Activated B cell treated with CpG ODN at 0.5 μM for 24 hours (primary cell): ENCODE measurements around the gene CIB1. TPM values are rescaled to one million over a fixed set of nuclear protein-coding genes. Genes with fewer than 3 reads are reported as not detected.

Source experiments
- ATAC-seq: fragments of 200-7000 bp; cut with Tn5 transposase; one replicate; pipeline ENCODE4 v1.10.0; 2021; ENCODE audit warnings: low read depth, mild to moderate bottlenecking, moderate library complexity
- CTCF ChIA-PET: fragments of 350-600 bp; sonication (Branson Sonifier 250); formaldehyde crosslinking; loops from one replicate; lab custom pipeline; 2021; ENCODE audit warnings: antibody characterized with exemption; lab: Charles Lee
- POLR2A ChIA-PET: fragments of 350-600 bp; sonication (Branson Sonifier 250); formaldehyde crosslinking; loops from one replicate; lab custom pipeline; 2021; ENCODE audit warnings: antibody characterized with exemption; lab: Charles Lee
- DNase-seq: peaks from one replicate; pipeline ENCODE4 v3.0.0; 2022
- H3K27ac Mint-ChIP-seq: one replicate; pipeline ENCODE4 v1.8.0; 2020; ENCODE audit warnings: mixed read lengths
- H3K27me3 Mint-ChIP-seq: one replicate; pipeline ENCODE4 v1.8.0; 2021; ENCODE audit warnings: mixed read lengths
- H3K36me3 Mint-ChIP-seq: one replicate; pipeline ENCODE4 v1.8.0; 2021; ENCODE audit warnings: low read depth, mixed read lengths
- H3K4me1 Mint-ChIP-seq: one replicate; pipeline ENCODE4 v1.8.0; 2021; ENCODE audit warnings: mixed read lengths
- H3K4me3 Mint-ChIP-seq: one replicate; pipeline ENCODE4 v1.8.0; 2020; ENCODE audit warnings: mild to moderate bottlenecking, mixed read lengths
- H3K9me3 Mint-ChIP-seq: one replicate; pipeline ENCODE4 v1.8.0; 2020; ENCODE audit warnings: mixed read lengths
- intact Hi-C: fragments of 100-400 bp; cut with micrococcal nuclease; formaldehyde crosslinking; loops from one replicate; pipeline ENCODE4 v1.15.1; 2024
- total RNA-seq: library from RNA; stranded (reverse); gene quantifications from 2 replicates; pipeline ENCODE4 v1.2.3, GENCODE V29; 2022
- TF ChIP-seq, protein P1 (sequence below): fragments of 200-600 bp; IDR thresholded peaks from one replicate; pipeline ENCODE4 v1.8.0; 2022; ENCODE audit warnings: antibody characterized with exemption, mild to moderate bottlenecking

Gene CIB1
- total RNA-seq, 1 donor from 2014 or later: 96.6 TPM

DNA sequence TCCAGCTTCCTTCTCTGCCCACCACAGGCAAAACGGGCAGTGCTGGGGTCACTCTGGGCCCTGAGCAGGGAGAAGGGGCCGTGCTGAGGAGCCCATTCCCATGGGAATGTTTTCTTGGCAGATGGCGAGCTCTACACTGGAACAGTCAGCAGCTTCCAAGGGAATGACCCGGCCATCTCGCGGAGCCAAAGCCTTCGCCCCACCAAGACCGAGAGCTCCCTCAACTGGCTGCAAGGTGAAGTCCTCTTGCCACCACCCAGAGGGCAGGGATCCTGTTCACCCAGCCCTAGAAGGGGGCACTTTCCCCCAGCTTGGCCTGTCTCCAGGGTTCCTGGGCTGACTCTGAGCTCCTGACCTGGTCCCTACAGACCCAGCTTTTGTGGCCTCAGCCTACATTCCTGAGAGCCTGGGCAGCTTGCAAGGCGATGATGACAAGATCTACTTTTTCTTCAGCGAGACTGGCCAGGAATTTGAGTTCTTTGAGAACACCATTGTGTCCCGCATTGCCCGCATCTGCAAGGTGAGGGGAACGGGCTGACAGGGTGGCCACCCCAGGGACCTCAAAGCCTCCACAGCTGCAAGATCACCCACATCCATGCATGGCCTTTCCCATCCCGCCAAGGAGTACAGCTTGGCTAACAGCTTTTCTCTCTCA lies 12.4 kb downstream of the CIB1 start:
- H3K27ac Mint-ChIP-seq: peak overlapping the region; percentile 56
- H3K4me3 Mint-ChIP-seq: no peak overlapping the region
- DNase-seq (no peak), ATAC-seq (peak; percentile 43)
- TF ChIP-seq, protein P1, sequence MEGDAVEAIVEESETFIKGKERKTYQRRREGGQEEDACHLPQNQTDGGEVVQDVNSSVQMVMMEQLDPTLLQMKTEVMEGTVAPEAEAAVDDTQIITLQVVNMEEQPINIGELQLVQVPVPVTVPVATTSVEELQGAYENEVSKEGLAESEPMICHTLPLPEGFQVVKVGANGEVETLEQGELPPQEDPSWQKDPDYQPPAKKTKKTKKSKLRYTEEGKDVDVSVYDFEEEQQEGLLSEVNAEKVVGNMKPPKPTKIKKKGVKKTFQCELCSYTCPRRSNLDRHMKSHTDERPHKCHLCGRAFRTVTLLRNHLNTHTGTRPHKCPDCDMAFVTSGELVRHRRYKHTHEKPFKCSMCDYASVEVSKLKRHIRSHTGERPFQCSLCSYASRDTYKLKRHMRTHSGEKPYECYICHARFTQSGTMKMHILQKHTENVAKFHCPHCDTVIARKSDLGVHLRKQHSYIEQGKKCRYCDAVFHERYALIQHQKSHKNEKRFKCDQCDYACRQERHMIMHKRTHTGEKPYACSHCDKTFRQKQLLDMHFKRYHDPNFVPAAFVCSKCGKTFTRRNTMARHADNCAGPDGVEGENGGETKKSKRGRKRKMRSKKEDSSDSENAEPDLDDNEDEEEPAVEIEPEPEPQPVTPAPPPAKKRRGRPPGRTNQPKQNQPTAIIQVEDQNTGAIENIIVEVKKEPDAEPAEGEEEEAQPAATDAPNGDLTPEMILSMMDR: no peak
- H3K4me1 Mint-ChIP-seq: peaks cover 49% of the 10 kb centered on the region
- ChIA-PET POLR2A (interaction anchor here (1.2 to 2.7 kb wide), 5 partner anchors 12 to 59 kb away, joined by 3 to 11 read pairs (median 9); partner anchors contain the start of genes CIB1, GDPGP1, NGRN and SEMA4B), CTCF (interaction anchor here (0.6 to 9.9 kb wide), 15 partner anchors 11 to 134 kb away, joined by 3 to 130 read pairs (median 4); partner anchors contain the start of genes CIB1, GDPGP1, NGRN and SEMA4B)
- intact Hi-C loops: no loop called here
- H3K36me3 Mint-ChIP-seq: peaks cover 78% of the 10 kb centered on the region
- H3K9me3 Mint-ChIP-seq: no peaks in the 10 kb centered on the region
- no peaks in the 10 kb centered on the region for H3K27me3 Mint-ChIP-seq

- TF ChIP-seq, protein P1: no peak
- peak overlapping the region; percentile 95 for H3K27ac Mint-ChIP-seq
- ATAC-seq (peak; percentile 77), DNase-seq (peak; percentile 70)
- POLR2A ChIA-PET: interaction anchor here (0.6 to 3.9 kb wide), 7 partner anchors 12 to 626 kb away, joined by 5 to 29 read pairs (median 5); partner anchors contain the start of genes CIB1, GDPGP1 and SEMA4B
- no peaks in the 10 kb centered on the region for H3K9me3 Mint-ChIP-seq
- H3K4me1 Mint-ChIP-seq: peaks cover 64% of the 10 kb centered on the region
- H3K36me3 Mint-ChIP-seq: peaks cover 66% of the 10 kb centered on the region
- H3K27me3 Mint-ChIP-seq: no peaks in the 10 kb centered on the region
- CTCF ChIA-PET: interaction anchor here (0.6 to 9.9 kb wide), 8 partner anchors 8 to 79 kb away, joined by 3 to 130 read pairs (median 6); partner anchors contain the start of genes CIB1, GDPGP1 and SEMA4B
- intact Hi-C loops: loop anchor here (1.0 kb wide), 7 partner anchors 12 to 479 kb away; partner anchors contain the start of gene NGRN
- no peak overlapping the region for H3K4me3 Mint-ChIP-seq
Measured at GRCh38 chr15:90219421-90220141, 14.2 kb downstream of the CIB1 start.

- CTCF ChIA-PET: interaction anchor here (0.7 to 9.9 kb wide), 11 partner anchors 8 to 75 kb away, joined by 3 to 130 read pairs (median 4); partner anchors contain the start of genes CIB1, GDPGP1 and SEMA4B
- peak overlapping the region; percentile 95 for H3K27ac Mint-ChIP-seq
- peaks cover 82% of the 10 kb centered on the region for H3K4me1 Mint-ChIP-seq
- POLR2A ChIA-PET: interaction anchor here (0.6 to 7.3 kb wide), 8 partner anchors 16 to 140 kb away, joined by 3 to 144 read pairs (median 4); partner anchors contain the start of genes CIB1, GDPGP1 and SEMA4B
- DNase-seq (no peak), ATAC-seq (no peak)
- H3K36me3 Mint-ChIP-seq: peaks cover 52% of the 10 kb centered on the region
- no peak overlapping the region for H3K4me3 Mint-ChIP-seq
- no peaks in the 10 kb centered on the region for H3K9me3 Mint-ChIP-seq
- H3K27me3 Mint-ChIP-seq: no peaks in the 10 kb centered on the region
- TF ChIP-seq, protein P1: no peak
- intact Hi-C loops: no loop called here
Measured at GRCh38 chr15:90217671-90218394, 15.9 kb downstream of the CIB1 start.

GRCh38 chr15:90214553-90215196 lies 19.1 kb downstream of the CIB1 start:
- Mint-ChIP-seq H3K9me3 (no peaks in the 10 kb centered on the region), H3K27me3 (no peaks in the 10 kb centered on the region), H3K27ac (peak overlapping the region; percentile 95), H3K4me3 (peak overlapping the region; percentile 59), H3K36me3 (peaks cover 46% of the 10 kb centered on the region), H3K4me1 (peaks cover 97% of the 10 kb centered on the region)
- TF ChIP-seq, protein P1: no peak
- ChIA-PET CTCF (interaction anchor here (0.6 to 9.9 kb wide), 10 partner anchors 11 to 71 kb away, joined by 3 to 130 read pairs (median 5); partner anchors contain the start of genes CIB1 and SEMA4B), POLR2A (interaction anchor here (0.6 to 7.3 kb wide), 12 partner anchors 13 to 389 kb away, joined by 3 to 144 read pairs (median 6); partner anchors contain the start of genes CIB1, GDPGP1 and SEMA4B)
- DNase-seq (no peak), ATAC-seq (peak; percentile 29)
- intact Hi-C loops: loop anchor here (1.0 kb wide), 3 partner anchors 13 to 23 kb away; partner anchors contain the start of gene SEMA4B
